WTC11 (cell line): ENCODE measurements around the gene TAF10.

Source experiments
- AFF4 ChIP-seq: sonication (generic); formaldehyde crosslinking; IDR thresholded peaks from 2 replicates; pipeline ENCODE4 v1.8.1; 2023; ENCODE audit warnings: mild to moderate bottlenecking, missing genetic modification reagents, borderline replicate concordance
- ATF3 ChIP-seq: sonication (generic); formaldehyde crosslinking; conservative IDR thresholded peaks from 2 replicates; pipeline ENCODE4 v1.8.1; 2022; ENCODE audit warnings: mild to moderate bottlenecking, missing genetic modification reagents
- ESRRA ChIP-seq: sonication (generic); formaldehyde crosslinking; IDR thresholded peaks from 2 replicates; pipeline ENCODE4 v1.8.1; 2022; ENCODE audit warnings: mild to moderate bottlenecking, missing genetic modification reagents, borderline replicate concordance
- FOXP1 ChIP-seq: sonication (generic); formaldehyde crosslinking; IDR thresholded peaks from 2 replicates; pipeline ENCODE4 v1.8.0; 2022; ENCODE audit warnings: missing genetic modification reagents, mild to moderate bottlenecking, moderate library complexity, borderline replicate concordance
- NFE2L1 ChIP-seq: sonication (generic); formaldehyde crosslinking; IDR thresholded peaks from 2 replicates; pipeline ENCODE4 v1.8.1; 2023; ENCODE audit warnings: missing genetic modification reagents
- SMAD4 ChIP-seq: sonication (generic); formaldehyde crosslinking; IDR thresholded peaks from 2 replicates; pipeline ENCODE4 v1.8.0; 2022; ENCODE audit warnings: mild to moderate bottlenecking, missing genetic modification reagents
- USF2 ChIP-seq: sonication (generic); formaldehyde crosslinking; IDR thresholded peaks from 2 replicates; pipeline ENCODE4 v1.8.1; 2023; ENCODE audit warnings: mild to moderate bottlenecking, missing genetic modification reagents, moderate library complexity
- ZNF121 ChIP-seq: sonication (generic); formaldehyde crosslinking; IDR thresholded peaks from 2 replicates; pipeline ENCODE4 v1.8.0; 2023; ENCODE audit warnings: missing genetic modification reagents
- ZNF512 ChIP-seq: sonication (generic); formaldehyde crosslinking; IDR thresholded peaks from 2 replicates; pipeline ENCODE4 v1.8.1; 2022; ENCODE audit warnings: missing genetic modification reagents, borderline replicate concordance
- TF ChIP-seq, protein P1 (sequence below): sonication (generic); formaldehyde crosslinking; IDR thresholded peaks from 2 replicates; pipeline ENCODE4 v1.8.0; 2022; ENCODE audit warnings: missing genetic modification reagents
- TF ChIP-seq, protein P2 (sequence below): fragments of 200-600 bp; IDR thresholded peaks from 2 replicates; pipeline ENCODE4 v1.8.0; 2022; ENCODE audit warnings: antibody characterized with exemption
- TF ChIP-seq, protein P3 (sequence below): sonication (generic); formaldehyde crosslinking; IDR thresholded peaks from 2 replicates; pipeline ENCODE4 v1.8.0; 2022; ENCODE audit warnings: mild to moderate bottlenecking, missing genetic modification reagents

DNA sequence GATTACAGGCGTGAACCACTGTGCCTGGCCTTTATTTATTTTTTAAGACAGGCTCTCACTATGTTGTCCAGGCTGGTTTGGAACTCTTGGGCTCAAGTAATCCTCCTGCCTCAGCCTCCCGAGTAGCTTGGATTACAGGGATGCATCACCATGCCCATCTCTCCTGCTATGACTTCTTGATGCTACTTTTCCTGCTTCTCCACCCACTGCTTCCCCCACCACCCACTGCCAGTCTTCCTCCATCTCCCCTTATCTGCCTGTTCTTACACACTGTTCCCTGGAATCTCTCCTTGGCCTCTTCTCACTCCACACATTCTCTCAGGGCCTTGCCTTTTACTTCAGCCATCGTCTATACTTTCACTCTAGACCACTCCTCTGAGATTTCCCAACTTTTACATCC is 24.5 kb upstream of the TAF10 start:
- TF ChIP-seq, protein P1, sequence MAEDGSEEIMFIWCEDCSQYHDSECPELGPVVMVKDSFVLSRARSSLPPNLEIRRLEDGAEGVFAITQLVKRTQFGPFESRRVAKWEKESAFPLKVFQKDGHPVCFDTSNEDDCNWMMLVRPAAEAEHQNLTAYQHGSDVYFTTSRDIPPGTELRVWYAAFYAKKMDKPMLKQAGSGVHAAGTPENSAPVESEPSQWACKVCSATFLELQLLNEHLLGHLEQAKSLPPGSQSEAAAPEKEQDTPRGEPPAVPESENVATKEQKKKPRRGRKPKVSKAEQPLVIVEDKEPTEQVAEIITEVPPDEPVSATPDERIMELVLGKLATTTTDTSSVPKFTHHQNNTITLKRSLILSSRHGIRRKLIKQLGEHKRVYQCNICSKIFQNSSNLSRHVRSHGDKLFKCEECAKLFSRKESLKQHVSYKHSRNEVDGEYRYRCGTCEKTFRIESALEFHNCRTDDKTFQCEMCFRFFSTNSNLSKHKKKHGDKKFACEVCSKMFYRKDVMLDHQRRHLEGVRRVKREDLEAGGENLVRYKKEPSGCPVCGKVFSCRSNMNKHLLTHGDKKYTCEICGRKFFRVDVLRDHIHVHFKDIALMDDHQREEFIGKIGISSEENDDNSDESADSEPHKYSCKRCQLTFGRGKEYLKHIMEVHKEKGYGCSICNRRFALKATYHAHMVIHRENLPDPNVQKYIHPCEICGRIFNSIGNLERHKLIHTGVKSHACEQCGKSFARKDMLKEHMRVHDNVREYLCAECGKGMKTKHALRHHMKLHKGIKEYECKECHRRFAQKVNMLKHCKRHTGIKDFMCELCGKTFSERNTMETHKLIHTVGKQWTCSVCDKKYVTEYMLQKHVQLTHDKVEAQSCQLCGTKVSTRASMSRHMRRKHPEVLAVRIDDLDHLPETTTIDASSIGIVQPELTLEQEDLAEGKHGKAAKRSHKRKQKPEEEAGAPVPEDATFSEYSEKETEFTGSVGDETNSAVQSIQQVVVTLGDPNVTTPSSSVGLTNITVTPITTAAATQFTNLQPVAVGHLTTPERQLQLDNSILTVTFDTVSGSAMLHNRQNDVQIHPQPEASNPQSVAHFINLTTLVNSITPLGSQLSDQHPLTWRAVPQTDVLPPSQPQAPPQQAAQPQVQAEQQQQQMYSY (CRISPR knock-in tag), result no peak
- no peak for TF ChIP-seq ZNF512 (CRISPR knock-in tag)
- TF ChIP-seq, protein P2, sequence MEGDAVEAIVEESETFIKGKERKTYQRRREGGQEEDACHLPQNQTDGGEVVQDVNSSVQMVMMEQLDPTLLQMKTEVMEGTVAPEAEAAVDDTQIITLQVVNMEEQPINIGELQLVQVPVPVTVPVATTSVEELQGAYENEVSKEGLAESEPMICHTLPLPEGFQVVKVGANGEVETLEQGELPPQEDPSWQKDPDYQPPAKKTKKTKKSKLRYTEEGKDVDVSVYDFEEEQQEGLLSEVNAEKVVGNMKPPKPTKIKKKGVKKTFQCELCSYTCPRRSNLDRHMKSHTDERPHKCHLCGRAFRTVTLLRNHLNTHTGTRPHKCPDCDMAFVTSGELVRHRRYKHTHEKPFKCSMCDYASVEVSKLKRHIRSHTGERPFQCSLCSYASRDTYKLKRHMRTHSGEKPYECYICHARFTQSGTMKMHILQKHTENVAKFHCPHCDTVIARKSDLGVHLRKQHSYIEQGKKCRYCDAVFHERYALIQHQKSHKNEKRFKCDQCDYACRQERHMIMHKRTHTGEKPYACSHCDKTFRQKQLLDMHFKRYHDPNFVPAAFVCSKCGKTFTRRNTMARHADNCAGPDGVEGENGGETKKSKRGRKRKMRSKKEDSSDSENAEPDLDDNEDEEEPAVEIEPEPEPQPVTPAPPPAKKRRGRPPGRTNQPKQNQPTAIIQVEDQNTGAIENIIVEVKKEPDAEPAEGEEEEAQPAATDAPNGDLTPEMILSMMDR, result no peak
- TF ChIP-seq ESRRA (CRISPR knock-in tag), result no peak
- TF ChIP-seq NFE2L1 (CRISPR knock-in tag), result no peak
- TF ChIP-seq ATF3 (CRISPR knock-in tag), result no peak
- no peak for TF ChIP-seq USF2
- no peak for TF ChIP-seq FOXP1 (CRISPR knock-in tag)
- no peak for TF ChIP-seq ZNF121 (CRISPR knock-in tag)
- TF ChIP-seq AFF4 (CRISPR knock-in tag), result no peak
- TF ChIP-seq, protein P3, sequence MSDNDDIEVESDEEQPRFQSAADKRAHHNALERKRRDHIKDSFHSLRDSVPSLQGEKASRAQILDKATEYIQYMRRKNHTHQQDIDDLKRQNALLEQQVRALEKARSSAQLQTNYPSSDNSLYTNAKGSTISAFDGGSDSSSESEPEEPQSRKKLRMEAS, result no peak
- TF ChIP-seq SMAD4 (CRISPR knock-in tag), result no peak
